Activated B cell treated with CpG ODN at 0.5 μM for 24 hours (primary cell): ENCODE data around the gene LPAR4. TPM values are rescaled to one million over a fixed set of nuclear protein-coding genes. Genes with fewer than 3 reads are reported as not detected.

ENCODE experiments used
- ATAC-seq: fragments of 200-7000 bp; cut with Tn5 transposase; one replicate; pipeline ENCODE4 v1.10.0; 2021; ENCODE audit warnings: low read depth, mild to moderate bottlenecking, moderate library complexity
- CTCF ChIA-PET: fragments of 350-600 bp; sonication (Branson Sonifier 250); formaldehyde crosslinking; loops from one replicate; lab custom pipeline; 2021; ENCODE audit warnings: antibody characterized with exemption; lab: Charles Lee
- POLR2A ChIA-PET: fragments of 350-600 bp; sonication (Branson Sonifier 250); formaldehyde crosslinking; loops from one replicate; lab custom pipeline; 2021; ENCODE audit warnings: antibody characterized with exemption; lab: Charles Lee
- DNase-seq: peaks from one replicate; pipeline ENCODE4 v3.0.0; 2022
- H3K27ac Mint-ChIP-seq: one replicate; pipeline ENCODE4 v1.8.0; 2020; ENCODE audit warnings: mixed read lengths
- H3K27me3 Mint-ChIP-seq: one replicate; pipeline ENCODE4 v1.8.0; 2021; ENCODE audit warnings: mixed read lengths
- H3K36me3 Mint-ChIP-seq: one replicate; pipeline ENCODE4 v1.8.0; 2021; ENCODE audit warnings: low read depth, mixed read lengths
- H3K4me1 Mint-ChIP-seq: one replicate; pipeline ENCODE4 v1.8.0; 2021; ENCODE audit warnings: mixed read lengths
- H3K4me3 Mint-ChIP-seq: one replicate; pipeline ENCODE4 v1.8.0; 2020; ENCODE audit warnings: mild to moderate bottlenecking, mixed read lengths
- H3K9me3 Mint-ChIP-seq: one replicate; pipeline ENCODE4 v1.8.0; 2020; ENCODE audit warnings: mixed read lengths
- CTCF ChIP-seq: fragments of 200-600 bp; IDR thresholded peaks from one replicate; pipeline ENCODE4 v1.8.0; 2022; ENCODE audit warnings: antibody characterized with exemption, mild to moderate bottlenecking
- intact Hi-C: fragments of 100-400 bp; cut with micrococcal nuclease; formaldehyde crosslinking; loops from one replicate; pipeline ENCODE4 v1.15.1; 2024
- total RNA-seq: library from RNA; stranded (reverse); gene quantifications from 2 replicates; pipeline ENCODE4 v1.2.3, GENCODE V29; 2022

The LPAR4 gene
- total RNA-seq, 1 donor from 2014 or later, result 0.11 TPM

GRCh38 chrX:78712336-78712735 is 35.2 kb upstream of the LPAR4 start:
- Mint-ChIP-seq H3K4me3 (no peak overlapping the region), H3K4me1 (no peaks in the 10 kb centered on the region), H3K36me3 (no peaks in the 10 kb centered on the region), H3K27ac (no peak overlapping the region), H3K9me3 (no peaks in the 10 kb centered on the region), H3K27me3 (no peaks in the 10 kb centered on the region)
- CTCF ChIA-PET, result no interaction called here
- ATAC-seq (no peak), DNase-seq (no peak)
- no peak for TF ChIP-seq CTCF
- POLR2A ChIA-PET, result no interaction called here
- intact Hi-C loops, result no loop called here

- Mint-ChIP-seq H3K4me3 (no peak overlapping the region), H3K4me1 (peaks cover 10% of the 10 kb centered on the region), H3K9me3 (peaks cover 4% of the 10 kb centered on the region), H3K36me3 (no peaks in the 10 kb centered on the region), H3K27me3 (no peaks in the 10 kb centered on the region), H3K27ac (no peak overlapping the region)
- POLR2A ChIA-PET, result interaction anchor here (0.7 kb wide), 1 partner anchor 521 kb away, joined by 4 read pairs; no protein-coding TSS in a partner anchor
- DNase-seq (no peak), ATAC-seq (no peak)
- intact Hi-C loops, result no loop called here
- CTCF ChIA-PET, result no interaction called here
- no peak for TF ChIP-seq CTCF
These were observed 22.2 kb upstream of the LPAR4 start for GRCh38 chrX:78725287-78725686.

- no peak for TF ChIP-seq CTCF
- POLR2A ChIA-PET, result no interaction called here
- CTCF ChIA-PET, result no interaction called here
- Mint-ChIP-seq H3K4me3 (no peak overlapping the region), H3K27ac (no peak overlapping the region), H3K36me3 (no peaks in the 10 kb centered on the region), H3K9me3 (no peaks in the 10 kb centered on the region), H3K4me1 (peaks cover 3% of the 10 kb centered on the region), H3K27me3 (no peaks in the 10 kb centered on the region)
- ATAC-seq, result no peak
- DNase-seq, result no peak
- intact Hi-C loops, result no loop called here
These were observed 1.0 kb upstream of the LPAR4 start for GRCh38 chrX:78746496-78746895.

GRCh38 chrX:78747971-78748370 is 451 bp downstream of the LPAR4 start:
- Mint-ChIP-seq H3K36me3 (no peaks in the 10 kb centered on the region), H3K4me1 (peaks cover 12% of the 10 kb centered on the region), H3K27me3 (no peaks in the 10 kb centered on the region), H3K27ac (no peak overlapping the region), H3K4me3 (no peak overlapping the region), H3K9me3 (no peaks in the 10 kb centered on the region)
- POLR2A ChIA-PET, result no interaction called here
- TF ChIP-seq CTCF, result no peak
- ATAC-seq (no peak), DNase-seq (no peak)
- CTCF ChIA-PET, result no interaction called here
- intact Hi-C loops, result no loop called here

GRCh38 chrX:78748846-78749245 is 1.3 kb downstream of the LPAR4 start:
- ChIA-PET POLR2A (no interaction called here), CTCF (no interaction called here)
- no peak for ATAC-seq
- Mint-ChIP-seq H3K27me3 (no peaks in the 10 kb centered on the region), H3K9me3 (no peaks in the 10 kb centered on the region), H3K4me3 (no peak overlapping the region), H3K4me1 (peaks cover 21% of the 10 kb centered on the region), H3K27ac (no peak overlapping the region), H3K36me3 (no peaks in the 10 kb centered on the region)
- intact Hi-C loops, result no loop called here
- no peak for DNase-seq
- TF ChIP-seq CTCF, result no peak
